ENCODE measurements around the gene GAL3ST3.

GAL3ST3 gene

GRCh38 chr11:66042227-66042995 is 6.5 kb downstream of the GAL3ST3 start:
- CTCF ChIA-PET = interaction anchor here (1.2 to 1.7 kb wide), 3 partner anchors 20 to 26 kb away, joined by 3 to 6 read pairs (median 3); no protein-coding TSS in a partner anchor
- no peak for TF ChIP-seq CTCF (conservative IDR thresholded peaks at IDR 0.05; ENCODE audit: low read depth)
- no peak for DNase-seq (ENCODE audit: low spot score)
- POLR2A ChIA-PET (ENCODE audit: low non-redundant PET) = no interaction called here
- H3K27ac ChIP-seq = no peak overlapping the region

- no peak overlapping the region for H3K27ac ChIP-seq
- DNase-seq (ENCODE audit: low spot score) = no peak
- ChIA-PET CTCF (no interaction called here), POLR2A (ENCODE audit: low non-redundant PET) (no interaction called here)
- TF ChIP-seq CTCF (conservative IDR thresholded peaks at IDR 0.05; ENCODE audit: low read depth) = no peak
These were observed 9.2 kb downstream of the GAL3ST3 start for GRCh38 chr11:66039765-66040164.

GRCh38 chr11:66037327-66037726 is 11.6 kb downstream of the GAL3ST3 start:
- CTCF ChIA-PET = no interaction called here
- POLR2A ChIA-PET (ENCODE audit: low non-redundant PET) = no interaction called here
- H3K27ac ChIP-seq = no peak overlapping the region
- DNase-seq (ENCODE audit: low spot score) = no peak
- no peak for TF ChIP-seq CTCF (conservative IDR thresholded peaks at IDR 0.05; ENCODE audit: low read depth)

GRCh38 chr11:66036334-66036710 is 12.6 kb downstream of the GAL3ST3 start:
- no peak overlapping the region for H3K27ac ChIP-seq

GRCh38 chr11:66035653-66036333 is 13.2 kb downstream of the GAL3ST3 start:
- no peak overlapping the region for H3K27ac ChIP-seq
- ChIA-PET CTCF (interaction anchor here (0.5 to 1.1 kb wide), 4 partner anchors 12 to 694 kb away, joined by 3 to 7 read pairs (median 3); partner anchors contain the start of gene CTSW), POLR2A (ENCODE audit: low non-redundant PET) (no interaction called here)
- no peak for TF ChIP-seq CTCF (conservative IDR thresholded peaks at IDR 0.05; ENCODE audit: low read depth)
- DNase-seq (ENCODE audit: low spot score) = no peak

More at GRCh38 chr11:66036334-66036710, 12.6 kb downstream of the GAL3ST3 start:
- no peak for DNase-seq (ENCODE audit: low spot score)
- CTCF ChIA-PET = interaction anchor here (1.1 kb wide), 1 partner anchor 14 kb away, joined by 3 read pairs; no protein-coding TSS in a partner anchor
- no peak for TF ChIP-seq CTCF (conservative IDR thresholded peaks at IDR 0.05; ENCODE audit: low read depth)
- POLR2A ChIA-PET (ENCODE audit: low non-redundant PET) = no interaction called here

- CTCF ChIA-PET = interaction anchor here (0.8 kb wide), 1 partner anchor 10 kb away, joined by 4 read pairs; no protein-coding TSS in a partner anchor
- POLR2A ChIA-PET (ENCODE audit: low non-redundant PET) = no interaction called here
- no peak for TF ChIP-seq CTCF (conservative IDR thresholded peaks at IDR 0.05; ENCODE audit: low read depth)
These were observed 15.8 kb downstream of the GAL3ST3 start for GRCh38 chr11:66032957-66033735.

More at GRCh38 chr11:66032957-66033735, 15.8 kb downstream of the GAL3ST3 start:
- H3K27ac ChIP-seq = no peak overlapping the region
- no peak for DNase-seq (ENCODE audit: low spot score)

Data from RWPE1 (cell line).